A673 (cell line): ENCODE results near the gene ZNF317. TPM values are rescaled to one million over a fixed set of nuclear protein-coding genes. Genes with fewer than 3 reads are reported as not detected.

Experiments used
- BruUV-seq: library from RNA; stranded (reverse); fragments of 400-500 nt; replicated peaks from 2 replicates; lab custom pipeline; 2021; lab: Mats Ljungman, UMichigan
- CTCF ChIA-PET: fragments of 300-600 bp; sonication (Branson Sonifier 250); formaldehyde crosslinking; loops from one replicate; lab custom pipeline; 2022; ENCODE audit warnings: antibody characterized with exemption; lab: Charles Lee
- POLR2A ChIA-PET: fragments of 300-600 bp; sonication (Branson Sonifier 250); formaldehyde crosslinking; loops from one replicate; lab custom pipeline; 2022; ENCODE audit warnings: antibody characterized with exemption; ENCODE audit not compliant: low non-redundant PET; lab: Charles Lee
- DNase-seq: peaks from one replicate; pipeline ENCODE4 v3.0.0-alpha.2; 2015; ENCODE audit warnings: low spot score
- H3K27ac ChIP-seq: fragments of 200-600 bp; sonication (generic); 2 replicates; pipeline ENCODE4 v1.5.1; 2016; ENCODE audit warnings: mixed run types, low read depth, mild to moderate bottlenecking, mixed read lengths, antibody characterized with exemption, low read length; ENCODE audit not compliant: poor library complexity, severe bottlenecking
- H3K27me3 ChIP-seq: fragments of 200-600 bp; sonication (generic); replicated peaks from 2 replicates; pipeline ENCODE4 v1.6.1; 2017; ENCODE audit warnings: mixed run types, low read depth, mild to moderate bottlenecking, mixed read lengths, antibody characterized with exemption, low read length; ENCODE audit not compliant: insufficient read depth, poor library complexity
- H3K36me3 ChIP-seq: fragments of 200-600 bp; sonication (generic); 2 replicates; pipeline ENCODE4 v1.6.1; 2016; ENCODE audit warnings: mixed run types, mild to moderate bottlenecking, mixed read lengths, antibody characterized with exemption, low read length; ENCODE audit not compliant: insufficient read depth, poor library complexity, severe bottlenecking
- H3K4me1 ChIP-seq: fragments of 200-600 bp; sonication (generic); 2 replicates; pipeline ENCODE4 v1.6.1; 2017; ENCODE audit warnings: mixed run types, mild to moderate bottlenecking, mixed read lengths, antibody characterized with exemption, low read length; ENCODE audit not compliant: insufficient read depth, poor library complexity, severe bottlenecking
- H3K4me3 ChIP-seq: fragments of 200-600 bp; sonication (generic); 2 replicates; pipeline ENCODE4 v1.5.1; 2016; ENCODE audit warnings: low read depth, mixed run types, mild to moderate bottlenecking, mixed read lengths, low read length; ENCODE audit not compliant: poor library complexity, severe bottlenecking
- H3K9me3 ChIP-seq: fragments of 200-600 bp; sonication (generic); 2 replicates; pipeline ENCODE4 v1.6.1; 2016; ENCODE audit warnings: mixed run types, low read depth, mild to moderate bottlenecking, mixed read lengths, antibody characterized with exemption, low read length; ENCODE audit not compliant: poor library complexity, severe bottlenecking
- EZH2 ChIP-seq: fragments of 200-600 bp; sonication (generic); IDR thresholded peaks from 2 replicates; pipeline ENCODE4 v1.6.1; 2017; ENCODE audit warnings: borderline replicate concordance, low read depth, mild to moderate bottlenecking, mixed read lengths, antibody characterized with exemption, low read length; ENCODE audit not compliant: poor library complexity, severe bottlenecking
- intact Hi-C: fragments of 100-400 bp; cut with micrococcal nuclease; formaldehyde crosslinking; loops from one replicate; pipeline ENCODE4 v1.10.0; 2022; ENCODE audit not compliant: unreplicated experiment
- total RNA-seq: library from RNA; stranded (reverse); gene quantifications from 2 replicates; pipeline ENCODE4 v1.2.3, GENCODE V29; 2021
- TF ChIP-seq, protein P1 (sequence below): fragments of 300-800, 200-600 bp; sonication (generic); conservative IDR thresholded peaks from 2 replicates; pipeline ENCODE4 v1.5.1; 2017; ENCODE audit warnings: low read depth, mild to moderate bottlenecking, antibody characterized with exemption, low read length, moderate library complexity, mixed read lengths

The ZNF317 gene
- total RNA-seq, 1 experiment from 2014 or later: 50.6 TPM

DNA sequence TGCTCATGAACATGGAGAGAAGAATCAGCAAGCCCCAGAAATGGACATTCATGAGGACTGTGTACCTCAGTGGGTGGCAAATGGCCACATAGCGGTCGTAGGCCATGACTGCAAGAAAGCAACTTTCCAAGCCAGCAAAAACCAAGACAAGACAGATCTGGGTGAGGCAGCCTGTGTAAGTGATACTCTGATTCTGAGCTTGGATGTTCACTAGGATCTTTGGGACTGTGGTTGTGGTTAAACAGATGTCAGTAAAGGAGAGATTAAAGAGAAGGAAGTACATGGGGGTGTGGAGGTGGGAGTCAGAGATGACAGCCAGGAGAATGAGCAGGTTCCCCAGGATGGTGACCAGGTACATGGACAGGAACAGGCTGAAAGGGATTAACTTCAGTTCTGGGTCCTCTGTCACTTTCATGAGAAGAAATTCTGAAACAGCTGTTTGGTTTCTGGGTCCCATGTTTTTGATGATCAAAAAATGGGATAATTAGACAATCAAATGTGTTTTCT lies 24.8 kb upstream of the ZNF317 start, which contains the start of gene OR7G1:
TSS of gene OR7G1 (minus strand) at position 457 of the 507 bp plus-strand sequence. CDS start at position 457, 0 bp downstream.
- CTCF ChIA-PET: no interaction called here
- intact Hi-C loops: no loop called here
- Histone ChIP-seq H3K36me3 (no peaks in the 10 kb centered on the region), H3K27me3 (no peaks in the 10 kb centered on the region), H3K9me3 (no peaks in the 10 kb centered on the region), H3K27ac (no peak within 1 kb of the TSS), H3K4me1 (no peaks in the 10 kb centered on the region), H3K4me3 (no peak within 1 kb of the TSS)
- no peak for DNase-seq
- POLR2A ChIA-PET: no interaction called here
- TF ChIP-seq, protein P1, sequence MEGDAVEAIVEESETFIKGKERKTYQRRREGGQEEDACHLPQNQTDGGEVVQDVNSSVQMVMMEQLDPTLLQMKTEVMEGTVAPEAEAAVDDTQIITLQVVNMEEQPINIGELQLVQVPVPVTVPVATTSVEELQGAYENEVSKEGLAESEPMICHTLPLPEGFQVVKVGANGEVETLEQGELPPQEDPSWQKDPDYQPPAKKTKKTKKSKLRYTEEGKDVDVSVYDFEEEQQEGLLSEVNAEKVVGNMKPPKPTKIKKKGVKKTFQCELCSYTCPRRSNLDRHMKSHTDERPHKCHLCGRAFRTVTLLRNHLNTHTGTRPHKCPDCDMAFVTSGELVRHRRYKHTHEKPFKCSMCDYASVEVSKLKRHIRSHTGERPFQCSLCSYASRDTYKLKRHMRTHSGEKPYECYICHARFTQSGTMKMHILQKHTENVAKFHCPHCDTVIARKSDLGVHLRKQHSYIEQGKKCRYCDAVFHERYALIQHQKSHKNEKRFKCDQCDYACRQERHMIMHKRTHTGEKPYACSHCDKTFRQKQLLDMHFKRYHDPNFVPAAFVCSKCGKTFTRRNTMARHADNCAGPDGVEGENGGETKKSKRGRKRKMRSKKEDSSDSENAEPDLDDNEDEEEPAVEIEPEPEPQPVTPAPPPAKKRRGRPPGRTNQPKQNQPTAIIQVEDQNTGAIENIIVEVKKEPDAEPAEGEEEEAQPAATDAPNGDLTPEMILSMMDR: no peak
- TF ChIP-seq EZH2: no peak
- BruUV-seq: no TSS peak

DNA sequence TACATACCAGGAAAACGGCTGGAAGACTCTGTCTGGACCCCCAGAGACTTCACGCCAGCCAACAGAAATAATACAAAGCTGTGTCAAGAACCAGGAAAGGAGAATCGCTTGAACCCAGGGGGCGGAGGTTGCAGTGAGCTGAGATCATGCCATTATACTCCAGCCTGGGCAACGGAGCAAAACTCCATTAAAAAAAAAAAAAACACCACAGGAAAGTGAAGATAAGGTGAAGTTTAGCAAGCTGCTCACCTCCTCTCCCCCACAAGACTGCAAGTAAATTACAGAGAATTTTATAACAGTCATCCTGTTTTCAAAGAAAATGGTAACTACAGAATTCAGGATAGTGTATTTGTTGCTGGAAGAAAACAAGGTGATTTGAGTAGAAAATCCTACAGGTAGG lies 23.6 kb upstream of the ZNF317 start:
- no peaks in the 10 kb centered on the region for H3K36me3 ChIP-seq
- no TSS peak for BruUV-seq
- no peak overlapping the region for H3K27ac ChIP-seq
- no peak for DNase-seq
- ChIA-PET CTCF (no interaction called here), POLR2A (no interaction called here)
- no peak overlapping the region for H3K4me3 ChIP-seq
- no peaks in the 10 kb centered on the region for H3K9me3 ChIP-seq
- H3K27me3 ChIP-seq: no peaks in the 10 kb centered on the region
- intact Hi-C loops: no loop called here
- H3K4me1 ChIP-seq: no peaks in the 10 kb centered on the region
- TF ChIP-seq, protein P1: no peak
- no peak for TF ChIP-seq EZH2

DNA sequence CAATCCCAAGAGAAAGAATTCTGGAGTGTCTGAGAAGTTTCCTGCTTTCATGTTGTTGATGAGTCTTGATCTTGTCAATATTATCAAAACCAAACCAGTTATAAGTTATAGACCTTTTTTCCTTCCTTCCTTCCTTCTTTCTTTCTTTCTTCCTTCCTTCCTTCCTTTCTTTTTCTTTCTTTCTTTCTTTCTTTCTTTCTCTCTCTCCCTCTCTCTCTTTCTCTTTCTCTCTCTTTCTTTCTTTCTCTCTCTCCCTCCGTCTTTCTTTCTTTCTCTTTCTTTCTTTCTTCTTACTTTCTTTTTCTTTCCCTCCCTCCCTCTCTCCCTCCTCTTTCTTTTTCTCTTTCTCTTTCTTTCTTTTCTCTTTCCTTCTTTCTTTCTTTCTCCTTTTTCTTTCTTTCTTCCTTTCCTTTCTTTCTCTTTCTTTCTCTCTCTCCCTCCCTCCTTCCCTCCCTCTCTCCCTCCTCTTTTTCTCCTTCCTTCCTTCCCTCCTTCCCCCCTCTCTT lies 13.2 kb upstream of the ZNF317 start, which contains the start of gene OR7G3:
TSS of gene OR7G3 (minus strand) at position 51 of the 506 bp plus-strand sequence. CDS start at position 51, 0 bp downstream.
- no peak within 1 kb of the TSS for H3K4me3 ChIP-seq
- H3K27ac ChIP-seq: no peak within 1 kb of the TSS
- peaks cover 4% of the 10 kb centered on the region for H3K4me1 ChIP-seq
- H3K9me3 ChIP-seq: no peaks in the 10 kb centered on the region
- ChIA-PET POLR2A (no interaction called here), CTCF (no interaction called here)
- no TSS peak for BruUV-seq
- TF ChIP-seq, protein P1: no peak
- TF ChIP-seq EZH2: no peak
- no peak for DNase-seq
- H3K27me3 ChIP-seq: no peaks in the 10 kb centered on the region
- no peaks in the 10 kb centered on the region for H3K36me3 ChIP-seq
- intact Hi-C loops: no loop called here
